Stimulated activated naive B cell treated with anti-CD40 and anti-IgM and Interleukin-4, amounts not matched to agents 10 μg/mL and 1 μg/mL and 100 μg/mL, for 72 hours (primary cell): ENCODE measurements around the gene ATAT1.
"Not testable (repeated sequence)": the region's sequence is repeated elsewhere in the genome, so short reads cannot be mapped to it uniquely, and the experiment has no call there.

ENCODE experiments used
- ATAC-seq, 2 donors: fragments of 150-1000 bp; cut with Tn5 transposase; replicated peaks; 2 replicates each; pipeline ENCODE4 v1.10.0; 2021; ENCODE audit warnings: moderate library complexity in 1 of 2
- DNase-seq: peaks from one replicate; pipeline ENCODE4 v3.0.0; 2021
- H3K27ac Mint-ChIP-seq: one replicate; pipeline ENCODE4 v1.8.0; 2022; ENCODE audit warnings: mild to moderate bottlenecking, mixed read lengths
- H3K27me3 Mint-ChIP-seq, 2 donors: one replicate each; pipeline ENCODE4 v1.8.0; 2022; ENCODE audit warnings: mixed read lengths in 2 of 2
- H3K36me3 Mint-ChIP-seq, 2 donors: one replicate each; pipeline ENCODE4 v1.8.0; 2022; ENCODE audit warnings: mixed read lengths in 2 of 2, mild to moderate bottlenecking in 1 of 2
- H3K4me1 Mint-ChIP-seq, 2 donors: one replicate each; pipeline ENCODE4 v1.8.0; 2022; ENCODE audit warnings: mixed read lengths in 2 of 2, mild to moderate bottlenecking in 1 of 2
- H3K4me3 Mint-ChIP-seq, 2 donors: one replicate each; pipeline ENCODE4 v1.8.0; 2022; ENCODE audit warnings: mild to moderate bottlenecking in 2 of 2, mixed read lengths in 2 of 2, moderate library complexity in 1 of 2
- H3K9me3 Mint-ChIP-seq, 2 donors: one replicate each; pipeline ENCODE4 v1.8.0; 2022; ENCODE audit warnings: mixed read lengths in 2 of 2, mild to moderate bottlenecking in 1 of 2

ATAT1 gene

GRCh38 chr6:30626484-30627366, at the start of gene ATAT1:
TSS of gene ATAT1 (plus strand) at chr6:30626874.
- Mint-ChIP-seq H3K27ac (peak within 1 kb of the TSS; percentile 98), H3K9me3 (no peaks in the 10 kb centered on the region), H3K4me1 (peaks cover 26 to 36% of the 10 kb centered on the region in 2 donors), H3K4me3 (peak within 1 kb of the TSS; percentile 98), H3K27me3 (no peaks in the 10 kb centered on the region), H3K36me3 (peaks cover 50 to 69% of the 10 kb centered on the region in 2 donors)
- DNase-seq (peak; percentile 76), ATAC-seq (peak; percentile 99)

DNA sequence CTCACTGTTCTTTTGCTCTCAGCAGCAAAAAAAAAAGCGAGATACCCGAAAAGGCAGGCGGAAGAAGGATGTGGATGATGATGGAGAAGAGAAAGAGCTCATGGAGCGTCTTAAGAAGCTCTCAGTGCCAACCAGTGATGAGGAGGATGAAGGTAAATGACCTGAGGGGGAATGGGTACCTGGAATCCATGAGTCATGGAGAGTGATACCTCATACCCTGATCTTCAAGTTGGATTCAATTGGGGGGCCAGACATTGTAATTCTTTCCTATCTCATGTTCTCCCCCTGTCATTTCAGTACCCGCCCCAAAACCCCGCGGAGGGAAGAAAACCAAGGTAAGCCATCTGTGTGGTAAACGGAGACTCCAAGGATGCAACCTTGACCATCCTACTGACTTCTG, 48.6 kb upstream of the ATAT1 start:
- DNase-seq = no peak
- Mint-ChIP-seq H3K27ac (no peak overlapping the region), H3K4me1 (peaks cover 23 to 33% of the 10 kb centered on the region in 2 donors), H3K9me3 (no peaks in the 10 kb centered on the region), H3K36me3 (peaks cover 46 to 57% of the 10 kb centered on the region in 2 donors), H3K4me3 (no peak overlapping the region), H3K27me3 (no peaks in the 10 kb centered on the region)
- ATAC-seq = no peak

DNA sequence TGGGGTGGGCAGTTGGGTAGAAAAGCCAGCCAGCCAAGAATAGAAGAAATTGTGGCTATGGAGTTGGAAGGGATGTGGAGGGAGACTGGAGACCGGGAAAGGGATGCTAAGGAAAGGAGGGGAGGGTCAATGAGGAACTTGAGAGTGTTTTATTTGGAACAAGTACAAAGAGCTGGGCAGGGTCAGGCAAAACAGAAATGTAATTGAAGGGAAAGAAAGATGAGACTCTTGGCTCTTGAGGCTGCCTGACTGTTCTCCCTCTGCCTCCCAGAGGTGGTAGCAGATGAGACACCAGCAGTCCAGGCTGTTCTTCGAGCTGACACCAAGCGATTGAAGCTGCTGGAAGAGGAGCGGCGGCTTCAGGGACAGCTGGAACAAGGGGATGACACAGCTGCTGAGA, 42.8 kb upstream of the ATAT1 start:
- no peaks in the 10 kb centered on the region for H3K27me3 Mint-ChIP-seq
- no peak for ATAC-seq
- peaks cover 45 to 63% of the 10 kb centered on the region in 2 donors for H3K36me3 Mint-ChIP-seq
- no peak for DNase-seq
- H3K9me3 Mint-ChIP-seq = no peaks in the 10 kb centered on the region
- H3K4me1 Mint-ChIP-seq = no peaks in the 10 kb centered on the region
- H3K4me3 Mint-ChIP-seq = no peak overlapping the region
- H3K27ac Mint-ChIP-seq = peak overlapping the region; percentile 53

DNA sequence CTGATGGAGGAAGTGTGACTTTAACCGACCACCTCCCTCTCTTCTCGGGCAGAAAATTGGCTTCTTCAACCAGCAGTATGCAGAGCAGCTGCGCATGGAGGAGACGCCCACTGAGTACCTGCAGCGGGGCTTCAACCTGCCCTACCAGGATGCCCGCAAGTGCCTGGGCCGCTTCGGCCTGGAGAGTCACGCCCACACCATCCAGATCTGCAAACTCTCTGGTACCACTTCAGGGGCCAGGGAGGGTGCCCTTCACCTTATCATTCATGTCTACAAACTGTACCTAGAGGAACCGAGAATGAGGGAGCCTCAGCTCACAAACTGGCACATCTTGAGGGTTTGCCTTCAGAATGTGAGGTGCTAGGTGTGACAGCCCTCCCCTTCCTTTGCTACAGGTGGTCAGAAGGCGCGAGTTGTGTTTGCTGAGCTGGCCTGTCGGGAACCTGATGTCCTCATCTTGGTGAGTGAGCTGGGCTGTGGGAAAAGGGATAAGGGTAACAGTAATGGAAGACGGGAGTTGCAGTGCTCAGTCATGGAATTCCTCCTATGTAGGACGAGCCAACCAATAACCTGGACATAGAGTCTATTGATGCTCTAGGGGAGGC, 36.8 kb upstream of the ATAT1 start:
- no peak for ATAC-seq
- no peaks in the 10 kb centered on the region for H3K27me3 Mint-ChIP-seq

DNA sequence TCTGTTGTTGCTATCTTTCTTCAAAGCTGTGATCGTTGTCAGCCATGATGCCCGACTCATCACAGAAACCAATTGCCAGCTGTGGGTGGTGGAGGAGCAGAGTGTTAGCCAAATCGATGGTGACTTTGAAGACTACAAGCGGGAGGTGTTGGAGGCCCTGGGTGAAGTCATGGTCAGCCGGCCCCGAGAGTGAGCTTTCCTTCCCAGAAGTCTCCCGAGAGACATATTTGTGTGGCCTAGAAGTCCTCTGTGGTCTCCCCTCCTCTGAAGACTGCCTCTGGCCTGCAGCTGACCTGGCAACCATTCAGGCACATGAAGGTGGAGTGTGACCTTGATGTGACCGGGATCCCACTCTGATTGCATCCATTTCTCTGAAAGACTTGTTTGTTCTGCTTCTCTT, 36.2 kb upstream of the ATAT1 start:
- no peak overlapping the region for H3K4me3 Mint-ChIP-seq
- no peak for ATAC-seq
- H3K9me3 Mint-ChIP-seq = no peaks in the 10 kb centered on the region
- peaks cover 20 to 63% of the 10 kb centered on the region in 2 donors for H3K36me3 Mint-ChIP-seq
- peak overlapping the region; percentile 48 for H3K27ac Mint-ChIP-seq
- DNase-seq = no peak
- H3K27me3 Mint-ChIP-seq = no peaks in the 10 kb centered on the region
- H3K4me1 Mint-ChIP-seq = peaks cover 7 to 11% of the 10 kb centered on the region in 2 donors

More for the DNA sequence above, 36.8 kb upstream of the ATAT1 start:
- Mint-ChIP-seq H3K9me3 (no peaks in the 10 kb centered on the region), H3K4me1 (peaks cover 7 to 11% of the 10 kb centered on the region in 2 donors), H3K36me3 (peaks cover 22 to 66% of the 10 kb centered on the region in 2 donors), H3K4me3 (no peak overlapping the region), H3K27ac (no peak overlapping the region)
- DNase-seq = no peak

DNA sequence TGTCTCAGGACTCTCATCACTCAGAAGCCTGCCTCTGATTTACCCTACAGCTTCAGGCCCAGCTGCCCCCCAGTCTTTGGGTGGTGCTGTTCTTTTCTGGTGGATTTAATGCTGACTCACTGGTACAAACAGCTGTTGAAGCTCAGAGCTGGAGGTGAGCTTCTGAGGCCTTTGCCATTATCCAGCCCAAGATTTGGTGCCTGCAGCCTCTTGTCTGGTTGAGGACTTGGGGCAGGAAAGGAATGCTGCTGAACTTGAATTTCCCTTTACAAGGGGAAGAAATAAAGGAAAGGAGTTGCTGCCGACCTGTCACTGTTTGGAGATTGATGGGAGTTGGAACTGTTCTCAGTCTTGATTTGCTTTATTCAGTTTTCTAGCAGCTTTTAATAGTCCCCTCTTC, 35.7 kb upstream of the ATAT1 start:
- Mint-ChIP-seq H3K36me3 (peaks cover 20 to 62% of the 10 kb centered on the region in 2 donors), H3K27me3 (no peaks in the 10 kb centered on the region), H3K27ac (peak overlapping the region; percentile 48), H3K4me3 (no peak overlapping the region), H3K9me3 (no peaks in the 10 kb centered on the region), H3K4me1 (peaks cover 7 to 11% of the 10 kb centered on the region in 2 donors)
- DNase-seq (no peak), ATAC-seq (no peak)

GRCh38 chr6:30592287-30592686, 34.4 kb upstream of the ATAT1 start:
- Mint-ChIP-seq H3K4me1 (peaks cover 9 to 17% of the 10 kb centered on the region in 2 donors), H3K4me3 (no peak overlapping the region), H3K27ac (no peak overlapping the region), H3K9me3 (no peaks in the 10 kb centered on the region), H3K36me3 (peaks cover 12 to 53% of the 10 kb centered on the region in 2 donors), H3K27me3 (no peaks in the 10 kb centered on the region)
- ATAC-seq (no peak), DNase-seq (no peak)

DNA sequence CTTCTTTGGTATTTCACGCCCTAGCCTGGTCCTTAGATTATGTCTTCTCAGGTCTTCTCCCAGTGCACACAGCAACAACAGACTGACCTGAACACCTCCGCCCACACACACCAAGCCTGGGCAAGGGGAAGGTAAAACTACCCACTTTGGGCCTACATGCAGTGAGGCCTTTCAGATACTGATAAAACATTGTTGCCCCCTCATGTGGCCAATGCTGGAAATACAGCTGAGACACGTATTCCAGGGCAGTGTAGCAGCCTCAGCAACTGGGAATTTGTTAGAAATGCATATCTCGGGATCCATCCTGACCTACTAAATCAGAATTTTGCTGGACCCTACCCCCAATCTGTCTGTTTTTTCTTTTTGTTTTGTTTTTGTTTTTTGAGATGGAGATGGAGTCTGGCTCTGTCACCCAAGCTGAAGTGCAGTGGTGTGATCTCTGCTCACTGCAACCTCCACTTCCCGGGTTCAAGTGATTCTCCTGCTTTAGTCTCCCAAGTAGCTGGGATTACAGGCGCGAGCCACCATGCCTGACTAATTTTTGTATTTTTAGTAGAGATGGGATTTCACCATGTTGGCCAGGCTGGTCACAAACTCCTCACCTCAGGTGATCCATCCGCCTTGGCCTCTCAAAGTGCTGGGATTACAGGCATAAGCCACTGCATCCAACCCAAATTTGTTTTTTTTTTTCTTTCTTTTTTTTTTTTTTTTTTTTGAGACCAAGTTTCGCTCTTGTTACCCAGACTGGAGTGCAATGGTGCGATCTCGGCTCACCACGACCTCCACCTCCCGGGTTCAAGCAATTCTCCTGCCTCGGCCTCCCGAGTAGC, 29.1 kb upstream of the ATAT1 start:
- not testable (repeated sequence) for H3K27me3 Mint-ChIP-seq, H3K9me3 Mint-ChIP-seq
- peaks cover 18 to 50% of the 10 kb centered on the region in 2 donors for H3K36me3 Mint-ChIP-seq
- ATAC-seq = peak; percentile 83 to 90
- peak overlapping the region; percentile 11 for H3K27ac Mint-ChIP-seq
- peak overlapping the region in 1 of 2 donors; percentile 21 for H3K4me3 Mint-ChIP-seq
- peak; percentile 64 for DNase-seq
- peaks cover 12 to 19% of the 10 kb centered on the region in 2 donors for H3K4me1 Mint-ChIP-seq

GRCh38 chr6:30598912-30599624, 27.6 kb upstream of the ATAT1 start:
- ATAC-seq = no peak
- Mint-ChIP-seq H3K4me3 (no peak overlapping the region), H3K9me3 (no peaks in the 10 kb centered on the region), H3K4me1 (peaks cover 18 to 32% of the 10 kb centered on the region in 2 donors), H3K27ac (peak overlapping the region; percentile 87), H3K36me3 (peaks cover 33 to 61% of the 10 kb centered on the region in 2 donors), H3K27me3 (no peaks in the 10 kb centered on the region)
- no peak for DNase-seq

GRCh38 chr6:30599625-30600324, 26.9 kb upstream of the ATAT1 start:
- H3K27me3 Mint-ChIP-seq = no peaks in the 10 kb centered on the region
- H3K4me1 Mint-ChIP-seq = peaks cover 19 to 36% of the 10 kb centered on the region in 2 donors
- DNase-seq (no peak), ATAC-seq (no peak)
- H3K4me3 Mint-ChIP-seq = no peak overlapping the region
- peak overlapping the region; percentile 87 for H3K27ac Mint-ChIP-seq
- peaks cover 36 to 61% of the 10 kb centered on the region in 2 donors for H3K36me3 Mint-ChIP-seq
- H3K9me3 Mint-ChIP-seq = no peaks in the 10 kb centered on the region

- no peak for DNase-seq
- H3K27ac Mint-ChIP-seq = peak overlapping the region; percentile 51
- no peaks in the 10 kb centered on the region for H3K9me3 Mint-ChIP-seq
- peak overlapping the region in 1 of 2 donors; percentile 13 for H3K4me3 Mint-ChIP-seq
- peaks cover 19 to 36% of the 10 kb centered on the region in 2 donors for H3K4me1 Mint-ChIP-seq
- no peaks in the 10 kb centered on the region for H3K27me3 Mint-ChIP-seq
- no peak for ATAC-seq
- H3K36me3 Mint-ChIP-seq = peaks cover 44 to 64% of the 10 kb centered on the region in 2 donors
Observed at GRCh38 chr6:30600451-30600961, 26.2 kb upstream of the ATAT1 start.

DNA sequence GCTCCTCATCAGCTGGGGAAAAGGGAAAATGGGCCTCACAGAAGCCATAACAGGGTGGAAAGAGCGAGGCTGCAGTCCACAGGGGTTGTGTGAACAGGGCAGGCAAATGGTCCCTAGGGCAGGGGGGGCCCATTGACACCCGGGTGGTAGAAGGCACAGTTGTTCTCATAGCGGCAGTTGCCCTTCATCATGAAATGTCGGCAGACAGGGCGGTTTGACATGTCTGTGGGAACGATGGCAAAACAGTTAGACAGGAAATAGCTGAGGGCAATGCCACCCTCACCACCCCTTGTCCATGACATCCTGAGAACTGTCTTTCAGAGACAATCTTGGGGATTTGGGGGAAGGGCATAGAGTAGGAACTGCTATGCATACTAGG, 25.2 kb upstream of the ATAT1 start:
- H3K27me3 Mint-ChIP-seq = no peaks in the 10 kb centered on the region
- no peak overlapping the region for H3K4me3 Mint-ChIP-seq
- H3K9me3 Mint-ChIP-seq = no peaks in the 10 kb centered on the region
- ATAC-seq (no peak), DNase-seq (no peak)
- H3K4me1 Mint-ChIP-seq = peaks cover 19 to 41% of the 10 kb centered on the region in 2 donors
- H3K27ac Mint-ChIP-seq = peak overlapping the region; percentile 69
- H3K36me3 Mint-ChIP-seq = peaks cover 51 to 69% of the 10 kb centered on the region in 2 donors
